HG03060 (cell line): ENCODE results near the gene SLC25A5.
"Not testable (repeated sequence)": the region's sequence is repeated elsewhere in the genome, so short reads cannot be mapped to it uniquely, and the experiment has no call there.

Experiments used
- ATAC-seq: cut with Tn5 transposase; IDR thresholded peaks from one replicate; pipeline ENCODE4 v1.9.1; 2021; ENCODE audit warnings: low read depth, moderate number of reproducible peaks; ENCODE audit not compliant: unreplicated experiment

The SLC25A5 gene

GRCh38 chrX:119502727-119503483, 34.7 kb downstream of the SLC25A5 start:
- ATAC-seq = no peak

GRCh38 chrX:119503484-119503861, 35.2 kb downstream of the SLC25A5 start:
- no peak for ATAC-seq

- ATAC-seq = not testable (repeated sequence)
Measured at GRCh38 chrX:119505145-119505544, 36.9 kb downstream of the SLC25A5 start.

- no peak for ATAC-seq
Measured at GRCh38 chrX:119505945-119506344, 37.7 kb downstream of the SLC25A5 start.

- ATAC-seq = no peak
Measured at GRCh38 chrX:119507206-119507605, 39.0 kb downstream of the SLC25A5 start.

- no peak for ATAC-seq
Measured at GRCh38 chrX:119512146-119512800, 44.0 kb downstream of the SLC25A5 start.

GRCh38 chrX:119516157-119516702, 48.0 kb downstream of the SLC25A5 start:
- peak; percentile 55 for ATAC-seq

GRCh38 chrX:119518371-119518770, 50.1 kb downstream of the SLC25A5 start:
- no peak for ATAC-seq
